SH-SY5Y (cell line): ENCODE data around the gene LIN37.

ENCODE experiments used
- GATA2 ChIP-seq: IDR thresholded peaks from 2 replicates; pipeline ENCODE4 v1.6.1; 2011; ENCODE audit warnings: mild to moderate bottlenecking, low read depth, low read length
- GATA3 ChIP-seq: IDR thresholded peaks from 2 replicates; pipeline ENCODE4 v1.6.1; 2011; ENCODE audit warnings: low read depth, mild to moderate bottlenecking, low read length, moderate library complexity

GRCh38 chr19:35744430-35745327, 3.7 kb upstream of the LIN37 start:
- TF ChIP-seq GATA2: no peak
- no peak for TF ChIP-seq GATA3
